ENCODE results near the gene IRF5. TPM values are rescaled to one million over a fixed set of nuclear protein-coding genes. Genes with fewer than 3 reads are reported as not detected.
"Not testable (repeated sequence)": the region's sequence is repeated elsewhere in the genome, so short reads cannot be mapped to it uniquely, and the experiment has no call there.

Gene IRF5
- total RNA-seq, 1 donor from 2014 or later, result 8.5 TPM

- no peak for TF ChIP-seq CTCF (conservative IDR thresholded peaks at IDR 0.05; ENCODE audit: low read depth, low read length)
- H3K4me3 ChIP-seq (ENCODE audit: low read depth, low read length), result no peak overlapping the region
- DNase-seq (ENCODE audit: low read depth), result no peak
Observed at GRCh38 chr7:128941946-128942526, 4.3 kb downstream of the IRF5 start.

GRCh38 chr7:128943251-128943650, 5.5 kb downstream of the IRF5 start:
- DNase-seq (ENCODE audit: low read depth); H3K4me3 ChIP-seq (ENCODE audit: low read depth, low read length): not testable (repeated sequence)

GRCh38 chr7:128944487-128945236, 6.9 kb downstream of the IRF5 start:
- TF ChIP-seq CTCF (conservative IDR thresholded peaks at IDR 0.05; ENCODE audit: low read depth, low read length), result no peak
- DNase-seq (ENCODE audit: low read depth), result no peak
- no peak overlapping the region for H3K4me3 ChIP-seq (ENCODE audit: low read depth, low read length)

- no peak overlapping the region for H3K4me3 ChIP-seq (ENCODE audit: low read depth, low read length)
- TF ChIP-seq CTCF (conservative IDR thresholded peaks at IDR 0.05; ENCODE audit: low read depth, low read length), result no peak
- no peak for DNase-seq (ENCODE audit: low read depth)
Observed at GRCh38 chr7:128945668-128946366, 8.1 kb downstream of the IRF5 start.

GRCh38 chr7:128946936-128947830, 9.5 kb downstream of the IRF5 start:
- TF ChIP-seq CTCF (conservative IDR thresholded peaks at IDR 0.05; ENCODE audit: low read depth, low read length), result peak; percentile 37
- DNase-seq (ENCODE audit: low read depth), result no peak
- H3K4me3 ChIP-seq (ENCODE audit: low read depth, low read length), result no peak overlapping the region

- TF ChIP-seq CTCF (conservative IDR thresholded peaks at IDR 0.05; ENCODE audit: low read depth, low read length), result no peak
- H3K4me3 ChIP-seq (ENCODE audit: low read depth, low read length), result no peak overlapping the region
- DNase-seq (ENCODE audit: low read depth), result no peak
Observed at GRCh38 chr7:128947854-128948253, 10.1 kb downstream of the IRF5 start.

Measured in epithelial cell of proximal tubule (primary cell).